Muscle of leg (tissue), 11 donors: ENCODE results near the gene ADAMTS9. TPM values are rescaled to one million over a fixed set of nuclear protein-coding genes. Genes with fewer than 3 reads are reported as not detected.
A peak's percentile ranks its signal among the peaks of the same experiment; 100 is the strongest.

Experiments
- DNase-seq: peaks from one replicate; pipeline ENCODE4 v3.0.0; 2013
- H3K27ac ChIP-seq: one replicate; pipeline ENCODE4 v1.5.1; 2013; ENCODE audit warnings: mild to moderate bottlenecking, low read length, control low read depth
- H3K27me3 ChIP-seq: one replicate; pipeline ENCODE4 v1.6.1; 2013; ENCODE audit warnings: low read length; ENCODE audit not compliant: control insufficient read depth, insufficient read depth
- H3K36me3 ChIP-seq: one replicate; pipeline ENCODE4 v1.6.1; 2013; ENCODE audit warnings: low read length; ENCODE audit not compliant: control insufficient read depth, insufficient read depth
- H3K4me1 ChIP-seq: one replicate; pipeline ENCODE4 v1.6.1; 2013; ENCODE audit warnings: low read length; ENCODE audit not compliant: control insufficient read depth, insufficient read depth
- H3K4me3 ChIP-seq: one replicate; pipeline ENCODE4 v1.5.1; 2013; ENCODE audit warnings: low read length, control low read depth
- H3K9me3 ChIP-seq: replicated peaks from 2 replicates; pipeline ENCODE4 v1.6.1; 2013; ENCODE audit warnings: low read depth, low read length; ENCODE audit not compliant: control insufficient read depth
- WGBS: methylation state at CpG from one replicate; pipeline ENCODE4 v1.1.5; 2013; ENCODE audit warnings: missing lambda C conversion rate; ENCODE audit not compliant: insufficient coverage; 5-methylcytosine and 5-hydroxymethylcytosine counted together
- polyA plus RNA-seq, 8 donors: library from polyadenylated mRNA; unstranded; fragments of 120-200 nt; gene quantifications; one replicate each; pipeline versions ENCODE4 v1.2.1 to v1.2.3, GENCODE V29; 2013; ENCODE audit warnings: inconsistent platforms in 1 of 8, low replicate concordance in 1 of 8; ENCODE audit not compliant: insufficient read length in 8 of 8, insufficient read depth in 1 of 8
- total RNA-seq: library from RNA; stranded (reverse); fragments of 120-200 nt; gene quantifications from one replicate; pipeline ENCODE4 v1.2.4, GENCODE V29; 2013

ADAMTS9 gene
- total and polyA plus RNA-seq, 9 donors = 74.4 to 142 (median 97.4) TPM

DNA sequence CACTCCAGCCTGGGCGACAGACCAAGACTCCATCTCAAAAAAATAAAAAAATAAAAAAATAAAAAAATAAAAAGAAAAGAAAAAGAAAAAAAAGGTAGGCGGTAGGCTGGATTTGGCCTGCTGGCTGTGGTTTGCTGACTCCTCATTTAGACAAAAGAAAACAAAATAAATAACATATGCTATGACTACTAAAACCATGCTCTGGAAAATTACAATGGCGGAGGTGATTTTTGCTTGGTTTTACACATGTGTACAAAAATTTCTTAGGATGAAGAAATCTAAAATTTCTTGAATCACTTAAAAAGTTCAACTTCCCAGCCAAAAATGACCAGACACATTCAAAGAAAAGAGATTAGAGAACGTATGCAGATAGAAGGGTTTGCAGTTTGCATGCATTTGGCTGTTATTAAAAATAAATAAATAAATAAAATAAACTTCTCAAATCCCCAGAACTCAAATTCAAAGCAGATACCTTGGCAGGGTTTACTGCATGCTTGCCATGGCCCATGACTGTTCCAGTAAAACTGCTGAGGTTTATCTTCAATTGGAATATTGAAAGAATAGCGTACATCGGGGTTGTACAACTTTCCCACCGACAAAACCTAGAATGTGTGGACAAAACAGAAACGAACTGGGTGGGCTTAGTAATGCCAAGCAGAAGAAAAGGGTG lies 65.9 kb downstream of the ADAMTS9 start:
- WGBS = 86% methylated on average over 4 of the region's 8 CpGs
- no peaks in the 10 kb centered on the region for H3K4me1 ChIP-seq
- H3K4me3 ChIP-seq = no peak overlapping the region
- H3K9me3 ChIP-seq = no peaks in the 10 kb centered on the region
- H3K27me3 ChIP-seq = no peaks in the 10 kb centered on the region
- H3K36me3 ChIP-seq = peaks cover 50% of the 10 kb centered on the region
- H3K27ac ChIP-seq = no peak overlapping the region
- DNase-seq = peak; percentile 45

DNA sequence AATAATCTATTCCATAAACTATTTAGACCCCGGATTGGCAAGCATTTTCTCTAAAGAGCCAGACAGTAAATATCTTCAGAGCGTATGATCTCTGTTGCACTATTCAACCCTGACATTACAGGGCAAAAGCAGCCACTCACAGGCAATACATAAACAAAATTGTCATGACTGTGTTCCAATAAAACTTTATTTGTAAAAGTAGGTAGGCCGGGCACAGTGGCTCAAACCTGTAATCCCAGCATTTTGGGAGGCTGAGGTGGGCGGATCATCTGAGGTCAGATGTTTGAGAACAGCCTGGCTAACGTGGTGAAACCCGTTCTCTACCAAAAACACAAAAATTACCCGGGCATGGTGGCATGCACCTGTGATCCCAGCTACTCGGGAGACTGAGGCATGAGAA lies 66.5 kb downstream of the ADAMTS9 start:
- Histone ChIP-seq H3K9me3 (no peaks in the 10 kb centered on the region), H3K4me1 (no peaks in the 10 kb centered on the region), H3K4me3 (no peak overlapping the region), H3K27me3 (no peaks in the 10 kb centered on the region), H3K27ac (no peak overlapping the region), H3K36me3 (peaks cover 47% of the 10 kb centered on the region)
- no peak for DNase-seq
- WGBS = 98% methylated on average over 6 of the region's 8 CpGs

GRCh38 chr3:64620020-64620419 lies 67.8 kb downstream of the ADAMTS9 start:
- no CpG with 5 or more reads among the region's 1 CpG for WGBS
- H3K9me3 ChIP-seq = no peaks in the 10 kb centered on the region
- no peak overlapping the region for H3K27ac ChIP-seq
- H3K27me3 ChIP-seq = no peaks in the 10 kb centered on the region
- no peak overlapping the region for H3K4me3 ChIP-seq
- no peak for DNase-seq
- H3K36me3 ChIP-seq = peaks cover 59% of the 10 kb centered on the region
- H3K4me1 ChIP-seq = peaks cover 5% of the 10 kb centered on the region

DNA sequence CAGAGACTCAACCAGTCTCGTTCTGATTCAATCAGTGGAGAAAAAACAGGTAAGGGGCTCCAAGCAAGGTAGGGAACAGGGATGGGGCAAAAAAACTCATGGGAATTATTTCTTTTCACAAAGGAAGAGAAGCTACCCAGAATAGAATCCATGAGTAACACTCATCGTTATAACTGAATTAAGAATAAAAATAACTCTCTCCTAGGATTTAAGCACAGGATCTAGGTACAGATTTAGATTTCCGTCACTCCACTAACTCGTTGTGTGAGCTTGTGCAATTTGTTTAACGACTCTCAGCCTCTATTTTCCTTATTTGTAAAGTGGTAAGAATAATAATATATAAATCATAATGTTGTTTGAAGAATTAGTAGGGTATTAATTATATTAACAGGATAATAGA lies 68.6 kb downstream of the ADAMTS9 start:
- no peak overlapping the region for H3K4me3 ChIP-seq
- 100% methylated on average over 1 of the region's 5 CpGs for WGBS
- H3K9me3 ChIP-seq = no peaks in the 10 kb centered on the region
- peaks cover 7% of the 10 kb centered on the region for H3K4me1 ChIP-seq
- H3K27me3 ChIP-seq = no peaks in the 10 kb centered on the region
- no peak overlapping the region for H3K27ac ChIP-seq
- DNase-seq = no peak
- peaks cover 58% of the 10 kb centered on the region for H3K36me3 ChIP-seq

DNA sequence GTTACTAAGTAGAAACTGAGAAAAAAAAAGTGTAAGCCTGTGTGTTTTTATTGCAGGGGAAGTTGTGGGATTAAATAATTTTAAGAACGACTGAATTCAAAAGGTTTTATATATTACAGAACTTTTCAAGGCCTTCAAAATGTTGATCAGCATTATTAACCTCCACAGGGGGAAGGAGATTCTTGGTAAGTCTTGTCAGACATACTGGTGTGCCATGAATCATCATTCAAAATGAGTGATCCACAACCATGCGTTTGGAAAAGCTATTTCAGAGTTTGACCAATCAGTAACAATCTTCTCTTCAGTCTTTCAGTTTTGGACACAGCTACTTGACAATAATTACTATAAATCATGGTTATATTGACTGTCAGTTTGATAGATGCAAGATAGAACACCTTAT lies 70.2 kb downstream of the ADAMTS9 start:
- Histone ChIP-seq H3K4me1 (peaks cover 14% of the 10 kb centered on the region), H3K4me3 (no peak overlapping the region), H3K27ac (no peak overlapping the region), H3K27me3 (no peaks in the 10 kb centered on the region), H3K9me3 (no peaks in the 10 kb centered on the region), H3K36me3 (peaks cover 55% of the 10 kb centered on the region)
- DNase-seq = no peak
- no CpG with 5 or more reads among the region's 2 CpGs for WGBS

GRCh38 chr3:64616953-64617352 lies 70.8 kb downstream of the ADAMTS9 start:
- DNase-seq = peak; percentile 59
- peak overlapping the region; percentile 40 for H3K27ac ChIP-seq
- WGBS = no CpG with 5 or more reads among the region's 2 CpGs

DNA sequence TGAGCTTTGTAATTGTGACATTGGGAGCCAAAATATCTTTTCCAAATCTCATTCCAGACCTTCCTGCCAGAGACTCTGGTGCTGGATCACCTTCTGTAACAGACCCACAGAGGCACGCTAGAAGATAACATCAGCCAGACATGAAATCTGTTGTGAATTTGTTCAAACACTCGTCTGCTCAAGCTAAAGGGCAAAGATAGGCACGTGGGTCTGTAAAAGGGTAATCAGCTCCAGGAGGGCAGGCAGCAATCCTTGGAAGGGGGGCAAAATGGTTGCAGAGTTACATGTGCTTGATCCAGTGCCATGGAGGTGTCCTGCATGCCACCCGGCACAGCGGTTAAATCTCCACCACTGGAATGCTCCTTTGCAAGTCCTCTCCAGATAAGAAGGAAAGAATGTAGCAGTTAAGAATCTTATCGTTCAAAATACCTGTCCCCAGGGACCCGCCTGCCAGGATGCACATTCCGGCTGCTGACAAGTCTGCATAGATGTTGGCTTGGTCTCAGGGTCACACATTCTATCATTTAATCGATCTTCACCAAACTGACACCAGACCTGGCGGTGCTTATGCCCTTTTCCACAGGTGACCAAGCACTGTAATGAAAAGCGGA lies 74.8 kb downstream of the ADAMTS9 start:
- WGBS = 7% methylated on average over 3 of the region's 11 CpGs
- Histone ChIP-seq H3K4me3 (no peak overlapping the region), H3K27ac (peak overlapping the region; percentile 59), H3K9me3 (no peaks in the 10 kb centered on the region), H3K36me3 (peaks cover 34% of the 10 kb centered on the region), H3K4me1 (peaks cover 16% of the 10 kb centered on the region), H3K27me3 (no peaks in the 10 kb centered on the region)
- DNase-seq = no peak

More at GRCh38 chr3:64616953-64617352, 70.8 kb downstream of the ADAMTS9 start:
- Histone ChIP-seq H3K4me1 (peaks cover 14% of the 10 kb centered on the region), H3K4me3 (no peak overlapping the region), H3K36me3 (peaks cover 51% of the 10 kb centered on the region), H3K9me3 (no peaks in the 10 kb centered on the region), H3K27me3 (no peaks in the 10 kb centered on the region)

GRCh38 chr3:64612082-64612860 lies 75.5 kb downstream of the ADAMTS9 start:
- H3K36me3 ChIP-seq = peaks cover 34% of the 10 kb centered on the region
- peak; percentile 82 for DNase-seq
- H3K27ac ChIP-seq = peak overlapping the region; percentile 73
- H3K27me3 ChIP-seq = no peaks in the 10 kb centered on the region
- WGBS = no CpG with 5 or more reads among the region's 4 CpGs
- no peak overlapping the region for H3K4me3 ChIP-seq
- H3K4me1 ChIP-seq = peaks cover 16% of the 10 kb centered on the region
- H3K9me3 ChIP-seq = no peaks in the 10 kb centered on the region

- H3K36me3 ChIP-seq = peaks cover 35% of the 10 kb centered on the region
- no peak overlapping the region for H3K4me3 ChIP-seq
- peak; percentile 62 for DNase-seq
- no peaks in the 10 kb centered on the region for H3K9me3 ChIP-seq
- H3K27ac ChIP-seq = no peak overlapping the region
- peaks cover 9% of the 10 kb centered on the region for H3K4me1 ChIP-seq
- H3K27me3 ChIP-seq = no peaks in the 10 kb centered on the region
- no CpG with 5 or more reads among the region's 2 CpGs for WGBS
These were observed 79.1 kb downstream of the ADAMTS9 start for GRCh38 chr3:64608741-64609140.

- Histone ChIP-seq H3K27ac (no peak overlapping the region), H3K9me3 (no peaks in the 10 kb centered on the region), H3K36me3 (peaks cover 45% of the 10 kb centered on the region), H3K4me1 (peaks cover 2% of the 10 kb centered on the region), H3K27me3 (no peaks in the 10 kb centered on the region), H3K4me3 (no peak overlapping the region)
- DNase-seq = no peak
- WGBS = no CpG with 5 or more reads among the region's 2 CpGs
These were observed 80.7 kb downstream of the ADAMTS9 start for GRCh38 chr3:64607032-64607551.
